Measurements from ENCODE around the gene PRRT4. TPM values are rescaled to one million over a fixed set of nuclear protein-coding genes. Genes with fewer than 3 reads are reported as not detected.
A peak's percentile ranks its signal among the peaks of the same experiment; 100 is the strongest.

The PRRT4 gene
- total RNA-seq, 1 donor from 2014 or later: 9.5 TPM

DNA sequence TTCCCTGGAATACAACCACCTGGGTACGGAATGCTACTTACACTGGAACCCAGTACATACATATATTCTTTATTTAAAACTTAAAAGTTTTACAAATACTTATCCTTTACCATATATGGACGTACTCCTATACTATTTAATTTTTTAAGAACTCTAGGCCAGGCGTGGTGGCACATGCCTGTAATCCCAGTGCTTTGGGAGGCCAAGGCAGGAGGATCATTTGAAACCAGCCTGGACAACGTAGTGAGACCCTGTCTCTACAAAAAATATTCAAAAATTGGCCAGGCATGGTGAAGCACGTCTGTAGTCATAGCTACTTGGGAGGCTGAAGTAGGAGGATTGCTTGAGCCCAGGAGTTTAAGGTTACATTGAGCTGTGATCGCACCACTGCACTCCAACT is 19.8 kb downstream of the PRRT4 start:
- H3K27ac Mint-ChIP-seq: no peak overlapping the region
- peak overlapping the region; percentile 92 for H3K4me3 Mint-ChIP-seq
- H3K27me3 Mint-ChIP-seq (ENCODE audit: low read depth): no peaks in the 10 kb centered on the region
- no peak for TF ChIP-seq CTCF (IDR thresholded peaks at IDR 0.05; ENCODE audit: unreplicated experiment)
- H3K4me1 Mint-ChIP-seq: peaks cover 15% of the 10 kb centered on the region
- peaks cover 12% of the 10 kb centered on the region for H3K36me3 Mint-ChIP-seq
- H3K9me3 Mint-ChIP-seq: no peaks in the 10 kb centered on the region
- no peak for DNase-seq (ENCODE audit: low spot score in 2 of 2, unreplicated experiment in 2 of 2)

- no peaks in the 10 kb centered on the region for H3K9me3 Mint-ChIP-seq
- no peak overlapping the region for H3K4me3 Mint-ChIP-seq
- H3K36me3 Mint-ChIP-seq: peaks cover 41% of the 10 kb centered on the region
- H3K4me1 Mint-ChIP-seq: peaks cover 1% of the 10 kb centered on the region
- DNase-seq (ENCODE audit: low spot score in 2 of 2, unreplicated experiment in 2 of 2): no peak
- no peaks in the 10 kb centered on the region for H3K27me3 Mint-ChIP-seq (ENCODE audit: low read depth)
- TF ChIP-seq CTCF (IDR thresholded peaks at IDR 0.05; ENCODE audit: unreplicated experiment): no peak
- H3K27ac Mint-ChIP-seq: no peak overlapping the region
These were observed 25.8 kb downstream of the PRRT4 start for GRCh38 chr7:128335730-128336129.

DNA sequence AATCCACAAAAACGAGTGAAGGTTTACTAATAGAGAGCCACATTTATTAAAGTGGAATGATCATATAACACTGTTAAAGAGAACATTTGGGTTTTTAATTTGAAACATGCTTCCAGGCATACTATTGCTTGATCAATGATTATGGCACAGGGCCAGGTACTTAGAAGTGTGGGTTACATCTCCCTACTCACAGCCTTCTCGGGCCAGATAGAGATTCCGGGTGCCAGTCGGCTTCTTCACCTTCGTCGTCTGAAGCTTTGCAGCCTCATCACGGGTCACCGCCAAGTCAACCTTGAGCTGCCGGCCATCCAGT is 37.2 kb downstream of the PRRT4 start:
- no peaks in the 10 kb centered on the region for H3K27me3 Mint-ChIP-seq (ENCODE audit: low read depth)
- DNase-seq (ENCODE audit: low spot score in 2 of 2, unreplicated experiment in 2 of 2): no peak
- no peaks in the 10 kb centered on the region for H3K9me3 Mint-ChIP-seq
- no peak for TF ChIP-seq CTCF (IDR thresholded peaks at IDR 0.05; ENCODE audit: unreplicated experiment)
- no peak overlapping the region for H3K27ac Mint-ChIP-seq
- H3K4me1 Mint-ChIP-seq: no peaks in the 10 kb centered on the region
- H3K4me3 Mint-ChIP-seq: no peak overlapping the region
- H3K36me3 Mint-ChIP-seq: peaks cover 33% of the 10 kb centered on the region

GRCh38 chr7:128323459-128324367 is 37.8 kb downstream of the PRRT4 start:
- H3K36me3 Mint-ChIP-seq: peaks cover 38% of the 10 kb centered on the region
- H3K9me3 Mint-ChIP-seq: no peaks in the 10 kb centered on the region
- no peak for TF ChIP-seq CTCF (IDR thresholded peaks at IDR 0.05; ENCODE audit: unreplicated experiment)
- H3K27me3 Mint-ChIP-seq (ENCODE audit: low read depth): no peaks in the 10 kb centered on the region
- H3K4me1 Mint-ChIP-seq: no peaks in the 10 kb centered on the region
- H3K27ac Mint-ChIP-seq: no peak overlapping the region
- no peak for DNase-seq (ENCODE audit: low spot score in 2 of 2, unreplicated experiment in 2 of 2)
- H3K4me3 Mint-ChIP-seq: no peak overlapping the region

GRCh38 chr7:128323040-128323439 is 38.5 kb downstream of the PRRT4 start:
- no peaks in the 10 kb centered on the region for H3K4me1 Mint-ChIP-seq
- H3K9me3 Mint-ChIP-seq: no peaks in the 10 kb centered on the region
- TF ChIP-seq CTCF (IDR thresholded peaks at IDR 0.05; ENCODE audit: unreplicated experiment): no peak
- peaks cover 42% of the 10 kb centered on the region for H3K36me3 Mint-ChIP-seq
- no peaks in the 10 kb centered on the region for H3K27me3 Mint-ChIP-seq (ENCODE audit: low read depth)
- no peak for DNase-seq (ENCODE audit: low spot score in 2 of 2, unreplicated experiment in 2 of 2)
- H3K4me3 Mint-ChIP-seq: no peak overlapping the region
- no peak overlapping the region for H3K27ac Mint-ChIP-seq
